Karpas-422 (cell line): ENCODE measurements around the gene HTT. TPM values are rescaled to one million over a fixed set of nuclear protein-coding genes. Genes with fewer than 3 reads are reported as not detected.
A peak's percentile ranks its signal among the peaks of the same experiment; 100 is the strongest.

Experiments
- DNase-seq: peaks from one replicate; pipeline ENCODE4 v3.0.0-alpha.2; 2015
- H2AFZ ChIP-seq: fragments of 200-600 bp; sonication (generic); 2 replicates; pipeline ENCODE4 v1.6.1; 2014; ENCODE audit warnings: antibody characterized with exemption, low read length, mixed read lengths
- H3K27ac ChIP-seq: fragments of 200-600 bp; sonication (generic); 2 replicates; pipeline ENCODE4 v1.5.1; 2014; ENCODE audit warnings: mild to moderate bottlenecking, low read length, moderate library complexity
- H3K27me3 ChIP-seq: fragments of 200-600 bp; sonication (generic); 2 replicates; pipeline ENCODE4 v1.6.1; 2014; ENCODE audit warnings: low read length, mixed read lengths
- H3K36me3 ChIP-seq: fragments of 200-600 bp; sonication (generic); 2 replicates; pipeline ENCODE4 v1.6.1; 2014; ENCODE audit warnings: low read length, mixed read lengths; ENCODE audit not compliant: insufficient read depth
- H3K4me1 ChIP-seq: fragments of 200-600 bp; sonication (generic); 2 replicates; pipeline ENCODE4 v1.6.1; 2014; ENCODE audit warnings: mild to moderate bottlenecking, low read length, mixed read lengths
- H3K4me2 ChIP-seq: fragments of 200-600 bp; sonication (generic); 2 replicates; pipeline ENCODE4 v1.6.1; 2014; ENCODE audit warnings: low read length, low read depth, mild to moderate bottlenecking; ENCODE audit not compliant: poor library complexity, severe bottlenecking
- H3K4me3 ChIP-seq: fragments of 200-600 bp; sonication (generic); 2 replicates; pipeline ENCODE4 v1.5.1; 2014; ENCODE audit warnings: mild to moderate bottlenecking, antibody characterized with exemption, low read length, mixed read lengths
- H3K79me2 ChIP-seq: fragments of 200-600 bp; sonication (generic); 2 replicates; pipeline ENCODE4 v1.6.1; 2014; ENCODE audit warnings: mild to moderate bottlenecking, low read length, mixed read lengths
- H3K9ac ChIP-seq: fragments of 200-600 bp; sonication (generic); 2 replicates; pipeline ENCODE4 v1.6.0; 2014; ENCODE audit warnings: low read length
- H3K9me2 ChIP-seq: fragments of 200-600 bp; sonication (generic), shearing (Covaris generic); replicated peaks from 2 replicates; pipeline ENCODE4 v1.6.0; 2014; ENCODE audit warnings: mild to moderate bottlenecking, low read length, moderate library complexity; ENCODE audit not compliant: insufficient read depth
- H3K9me3 ChIP-seq: fragments of 300-700, 200-600 bp; sonication (generic); 2 replicates; pipeline ENCODE4 v1.6.1; 2014; ENCODE audit warnings: low read length, mixed read lengths
- H4K20me1 ChIP-seq: fragments of 200-600 bp; sonication (generic); 2 replicates; pipeline ENCODE4 v1.6.1; 2014; ENCODE audit warnings: mild to moderate bottlenecking, antibody characterized with exemption, low read length, low read depth; ENCODE audit not compliant: insufficient read depth
- total RNA-seq: library from RNA; depleted of rRNA; stranded (reverse); fragments of >200 nt; shearing (Covaris generic); gene quantifications from 2 replicates; pipeline ENCODE4 v1.2.3, GENCODE V29; 2014; ENCODE audit warnings: low replicate concordance; rRNA removed

The HTT gene
- total RNA-seq: 24.8 and 48.7 TPM in 2 replicates

DNA sequence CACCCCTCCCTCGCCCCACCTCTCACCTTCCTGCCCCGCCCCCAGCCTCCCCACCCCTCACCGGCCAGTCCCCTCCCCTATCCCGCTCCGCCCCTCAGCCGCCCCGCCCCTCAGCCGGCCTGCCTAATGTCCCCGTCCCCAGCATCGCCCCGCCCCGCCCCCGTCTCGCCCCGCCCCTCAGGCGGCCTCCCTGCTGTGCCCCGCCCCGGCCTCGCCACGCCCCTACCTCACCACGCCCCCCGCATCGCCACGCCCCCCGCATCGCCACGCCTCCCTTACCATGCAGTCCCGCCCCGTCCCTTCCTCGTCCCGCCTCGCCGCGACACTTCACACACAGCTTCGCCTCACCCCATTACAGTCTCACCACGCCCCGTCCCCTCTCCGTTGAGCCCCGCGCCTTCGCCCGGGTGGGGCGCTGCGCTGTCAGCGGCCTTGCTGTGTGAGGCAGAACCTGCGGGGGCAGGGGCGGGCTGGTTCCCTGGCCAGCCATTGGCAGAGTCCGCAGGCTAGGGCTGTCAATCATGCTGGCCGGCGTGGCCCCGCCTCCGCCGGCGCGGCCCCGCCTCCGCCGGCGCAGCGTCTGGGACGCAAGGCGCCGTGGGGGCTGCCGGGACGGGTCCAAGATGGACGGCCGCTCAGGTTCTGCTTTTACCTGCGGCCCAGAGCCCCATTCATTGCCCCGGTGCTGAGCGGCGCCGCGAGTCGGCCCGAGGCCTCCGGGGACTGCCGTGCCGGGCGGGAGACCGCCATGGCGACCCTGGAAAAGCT lies at the start of gene HTT, which contains the start of gene HTT-AS:
HTT (plus strand) TSS at position 604 of the 768 bp plus-strand sequence; CDS start at position 749, 145 bp downstream.
HTT-AS (minus strand) TSS at position 461 of the 768 bp plus-strand sequence.
- Histone ChIP-seq H3K4me3 (peak within 1 kb of the TSS; percentile 100), H3K27me3 (no peaks in the 10 kb centered on the region), H3K36me3 (no peaks in the 10 kb centered on the region), H3K27ac (peak within 1 kb of the TSS; percentile 71), H3K9ac (peak within 1 kb of the TSS; percentile 99), H3K9me2 (no peaks in the 10 kb centered on the region), H3K9me3 (no peaks in the 10 kb centered on the region), H3K4me1 (peaks cover 36% of the 10 kb centered on the region), H3K79me2 (peaks cover 44% of the 10 kb centered on the region), H2AFZ (peak within 1 kb of the TSS; percentile 96; the same call in 1 of the 2 replicates), H4K20me1 (peaks cover 11% of the 10 kb centered on the region; the same call in 1 of the 2 replicates), H3K4me2 (peak within 1 kb of the TSS; percentile 96)
- peak; percentile 98 for DNase-seq

DNA sequence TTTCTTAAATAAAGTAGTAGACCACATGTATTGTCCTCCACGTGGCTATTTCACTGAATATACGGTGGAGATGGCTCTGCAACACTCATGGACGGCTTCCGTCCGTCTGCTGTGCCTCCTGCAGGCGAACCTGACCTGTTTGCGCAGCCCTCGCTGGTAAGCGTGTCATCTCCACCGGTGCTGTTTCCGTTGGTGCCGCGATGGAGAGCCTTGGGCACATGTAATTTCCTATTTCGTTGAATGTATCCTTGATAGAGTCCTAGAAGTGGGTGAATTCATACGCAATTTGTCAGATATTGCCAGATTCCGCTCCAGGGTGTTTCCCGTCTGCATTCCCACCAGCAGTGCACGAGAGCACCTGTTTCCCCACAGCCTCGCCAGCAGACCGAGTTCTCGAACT lies 48.6 kb upstream of the HTT start:
- Histone ChIP-seq H3K9ac (no peak overlapping the region), H3K36me3 (no peaks in the 10 kb centered on the region), H3K4me2 (no peak overlapping the region), H4K20me1 (no peaks in the 10 kb centered on the region), H3K4me3 (no peak overlapping the region), H3K79me2 (no peaks in the 10 kb centered on the region), H3K4me1 (no peaks in the 10 kb centered on the region), H3K9me2 (no peaks in the 10 kb centered on the region), H3K9me3 (no peaks in the 10 kb centered on the region), H2AFZ (no peak overlapping the region), H3K27ac (no peak overlapping the region), H3K27me3 (no peaks in the 10 kb centered on the region)
- no peak for DNase-seq

DNA sequence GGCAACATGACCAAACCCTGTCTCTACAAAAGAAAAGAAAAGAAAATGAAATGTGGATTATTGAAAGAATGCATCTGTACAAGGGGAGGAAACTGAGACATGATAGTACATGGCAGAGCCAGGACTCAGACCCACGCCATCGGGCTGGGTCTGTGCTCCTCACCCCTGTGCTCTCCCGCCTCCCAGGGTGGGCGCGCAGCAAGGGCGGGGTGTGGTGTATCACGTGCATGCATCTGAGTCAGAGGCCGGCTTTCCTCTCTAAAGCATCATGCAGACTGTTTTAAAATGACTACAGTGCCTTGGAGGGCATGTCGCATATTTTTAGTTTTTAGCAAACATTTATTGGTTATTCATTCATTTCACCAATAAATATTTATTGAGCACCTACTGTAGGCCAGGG lies 47.9 kb upstream of the HTT start:
- H3K9me2 ChIP-seq: no peaks in the 10 kb centered on the region
- H3K27me3 ChIP-seq: no peaks in the 10 kb centered on the region
- no peaks in the 10 kb centered on the region for H3K4me1 ChIP-seq
- H3K9ac ChIP-seq: no peak overlapping the region
- H3K27ac ChIP-seq: no peak overlapping the region
- no peak for DNase-seq
- no peak overlapping the region for H2AFZ ChIP-seq
- H3K4me2 ChIP-seq: no peak overlapping the region
- H3K79me2 ChIP-seq: no peaks in the 10 kb centered on the region
- H3K36me3 ChIP-seq: no peaks in the 10 kb centered on the region
- no peaks in the 10 kb centered on the region for H4K20me1 ChIP-seq
- no peaks in the 10 kb centered on the region for H3K9me3 ChIP-seq
- H3K4me3 ChIP-seq: no peak overlapping the region

DNA sequence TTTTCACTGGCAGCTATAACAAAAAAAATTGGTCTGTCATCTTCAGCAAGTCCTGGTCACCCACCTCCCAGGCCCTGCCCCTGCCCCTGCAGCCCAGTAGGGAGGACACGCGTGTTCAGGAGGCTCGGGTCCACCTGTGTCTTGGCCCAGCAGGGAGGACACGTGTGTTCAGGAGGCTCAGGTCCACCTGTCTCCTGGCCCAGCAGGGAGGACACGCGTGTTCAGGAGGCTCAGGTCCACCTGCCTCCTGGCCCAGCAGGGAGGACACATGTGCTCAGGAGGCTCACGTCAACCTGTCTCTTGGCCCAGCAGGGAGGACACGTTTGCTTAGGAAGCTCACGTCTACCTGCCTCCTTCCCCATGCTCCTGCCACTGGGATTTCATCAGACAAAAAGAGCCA lies 45.0 kb upstream of the HTT start:
- Histone ChIP-seq H3K27ac (no peak overlapping the region), H2AFZ (no peak overlapping the region), H3K4me2 (no peak overlapping the region), H3K36me3 (no peaks in the 10 kb centered on the region), H3K9me2 (no peaks in the 10 kb centered on the region), H3K4me1 (no peaks in the 10 kb centered on the region), H3K9ac (no peak overlapping the region), H3K27me3 (no peaks in the 10 kb centered on the region), H3K79me2 (no peaks in the 10 kb centered on the region), H3K4me3 (no peak overlapping the region), H3K9me3 (no peaks in the 10 kb centered on the region), H4K20me1 (no peaks in the 10 kb centered on the region)
- DNase-seq: no peak

DNA sequence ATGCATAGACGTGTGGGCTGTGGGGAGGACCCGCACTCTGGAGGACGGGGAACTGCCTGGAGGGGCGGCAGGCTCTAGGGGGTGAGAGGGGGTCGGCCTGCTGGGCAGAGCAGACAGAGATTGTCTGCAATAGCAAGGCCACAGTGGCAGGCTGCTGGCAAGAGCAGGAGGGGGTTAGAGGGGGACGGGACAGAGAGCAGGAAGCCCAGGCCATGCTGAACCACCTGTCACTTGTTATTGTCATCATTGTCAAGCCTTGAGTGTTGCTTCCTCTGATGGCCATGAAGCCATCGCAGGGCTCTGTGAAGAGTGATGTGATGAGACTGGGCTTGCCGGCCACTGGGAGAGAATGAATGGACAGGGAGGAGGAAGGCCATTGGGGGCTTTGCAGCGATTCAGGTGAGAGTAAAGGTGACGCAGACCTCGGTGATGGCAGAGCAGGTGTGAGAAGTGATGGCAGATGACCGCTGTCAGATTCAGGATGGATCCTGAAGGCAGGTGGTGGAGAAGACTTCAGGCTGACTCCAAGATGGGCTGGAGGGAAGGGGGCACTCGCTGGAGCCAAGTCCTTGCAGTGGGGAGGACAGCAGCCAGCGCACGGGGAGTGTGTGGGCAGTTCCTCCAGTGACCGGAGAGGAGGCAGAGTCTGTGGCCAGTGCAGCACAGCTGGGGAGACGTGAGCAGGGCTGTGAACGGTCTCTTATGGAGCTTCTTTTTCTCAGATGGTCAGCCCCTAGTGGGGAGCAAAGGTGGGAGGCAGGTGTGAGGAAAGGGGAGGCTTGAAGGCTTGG lies 43.7 kb upstream of the HTT start:
- H3K4me2 ChIP-seq: no peak overlapping the region
- no peaks in the 10 kb centered on the region for H4K20me1 ChIP-seq
- H3K9ac ChIP-seq: no peak overlapping the region
- H3K9me2 ChIP-seq: no peaks in the 10 kb centered on the region
- no peaks in the 10 kb centered on the region for H3K4me1 ChIP-seq
- H2AFZ ChIP-seq: no peak overlapping the region
- no peak overlapping the region for H3K27ac ChIP-seq
- H3K79me2 ChIP-seq: no peaks in the 10 kb centered on the region
- DNase-seq: no peak
- no peak overlapping the region for H3K4me3 ChIP-seq
- no peaks in the 10 kb centered on the region for H3K27me3 ChIP-seq
- H3K9me3 ChIP-seq: no peaks in the 10 kb centered on the region
- no peaks in the 10 kb centered on the region for H3K36me3 ChIP-seq

DNA sequence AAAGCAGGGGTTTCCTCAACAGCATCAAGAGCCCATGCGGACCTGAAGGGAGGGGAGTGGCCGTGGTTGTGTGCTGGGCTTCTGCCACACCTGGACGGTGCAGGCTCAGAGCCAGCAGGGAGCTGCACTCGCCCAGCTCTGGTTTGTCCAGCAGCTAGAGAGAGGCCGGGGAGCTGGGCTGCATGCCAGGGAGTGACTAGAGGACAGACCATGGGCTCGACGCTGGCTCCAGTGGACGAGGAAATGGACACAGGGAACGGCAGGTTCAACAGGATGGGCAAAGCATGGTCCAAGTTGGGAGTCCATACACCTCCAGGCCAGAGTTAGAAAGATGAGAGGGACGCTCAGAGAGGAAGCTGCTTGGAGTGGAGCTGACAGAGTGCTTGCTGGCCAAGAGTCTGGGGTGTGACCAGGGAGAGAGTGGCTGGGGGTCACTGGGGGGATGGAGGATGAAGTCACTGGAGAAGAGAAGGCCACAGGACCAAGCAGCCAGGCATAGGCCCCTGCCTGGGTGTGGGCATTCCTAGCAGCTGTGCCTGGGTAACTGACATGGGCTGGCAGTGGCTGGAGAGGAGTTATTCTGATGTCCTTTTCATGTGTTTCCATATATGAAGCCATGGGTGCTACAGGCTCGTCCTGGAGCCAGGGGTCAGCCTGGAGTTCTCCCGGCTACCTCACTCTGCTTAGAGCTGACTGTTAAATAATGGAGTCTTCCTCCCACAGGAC lies 43.0 kb upstream of the HTT start:
- no peaks in the 10 kb centered on the region for H3K79me2 ChIP-seq
- no peak for DNase-seq
- no peak overlapping the region for H3K9ac ChIP-seq
- H3K36me3 ChIP-seq: no peaks in the 10 kb centered on the region
- no peak overlapping the region for H2AFZ ChIP-seq
- no peak overlapping the region for H3K4me2 ChIP-seq
- no peaks in the 10 kb centered on the region for H3K9me2 ChIP-seq
- H3K9me3 ChIP-seq: no peaks in the 10 kb centered on the region
- H3K4me3 ChIP-seq: no peak overlapping the region
- no peaks in the 10 kb centered on the region for H3K4me1 ChIP-seq
- H3K27me3 ChIP-seq: no peaks in the 10 kb centered on the region
- no peak overlapping the region for H3K27ac ChIP-seq
- no peaks in the 10 kb centered on the region for H4K20me1 ChIP-seq

DNA sequence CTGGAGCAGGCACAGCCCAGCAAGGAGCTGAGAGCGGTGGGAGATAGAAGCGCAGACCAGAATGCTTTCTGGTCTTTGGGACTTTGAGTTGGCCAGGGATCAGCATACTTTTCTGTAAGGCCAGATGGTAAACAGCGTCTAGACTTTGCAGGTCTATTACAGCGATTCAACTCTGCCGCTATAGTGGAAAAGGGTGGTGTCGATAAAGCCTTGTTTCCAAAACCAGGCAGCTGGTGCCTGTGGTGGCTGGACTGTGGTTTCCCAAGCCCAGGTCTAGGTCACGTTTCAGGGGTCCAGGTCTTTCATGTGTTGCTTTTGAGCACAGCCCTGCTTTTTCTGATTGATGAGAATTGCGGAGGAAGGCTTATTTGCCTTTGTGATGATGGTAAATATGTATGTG lies 40.2 kb upstream of the HTT start:
- Histone ChIP-seq H4K20me1 (no peaks in the 10 kb centered on the region), H3K79me2 (no peaks in the 10 kb centered on the region), H3K4me3 (no peak overlapping the region), H3K36me3 (no peaks in the 10 kb centered on the region), H3K27me3 (no peaks in the 10 kb centered on the region), H3K4me2 (no peak overlapping the region), H3K9me2 (no peaks in the 10 kb centered on the region), H3K9me3 (no peaks in the 10 kb centered on the region), H3K9ac (no peak overlapping the region), H2AFZ (no peak overlapping the region), H3K27ac (no peak overlapping the region), H3K4me1 (peaks cover 2% of the 10 kb centered on the region; the same call in 1 of the 2 replicates)
- no peak for DNase-seq

DNA sequence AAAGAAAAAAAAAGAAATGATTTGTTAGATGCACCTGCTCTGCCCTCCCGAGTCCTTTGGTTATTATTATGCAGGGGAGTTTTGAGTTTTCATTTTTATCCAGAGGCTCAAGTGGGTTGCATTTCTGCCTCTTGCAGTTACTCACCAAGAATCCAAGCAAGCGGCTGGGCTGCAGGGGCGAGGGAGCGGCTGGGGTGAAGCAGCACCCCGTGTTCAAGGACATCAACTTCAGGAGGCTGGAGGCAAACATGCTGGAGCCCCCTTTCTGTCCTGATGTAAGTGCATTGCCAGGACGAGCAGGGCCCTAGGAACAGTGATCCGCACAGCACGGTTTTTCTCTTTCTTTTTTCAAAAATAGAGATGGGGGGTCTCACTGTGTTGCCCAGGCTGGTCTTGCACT lies 39.2 kb upstream of the HTT start:
- Histone ChIP-seq H3K9ac (no peak overlapping the region), H3K27ac (no peak overlapping the region), H3K27me3 (no peaks in the 10 kb centered on the region), H3K9me2 (no peaks in the 10 kb centered on the region), H3K9me3 (no peaks in the 10 kb centered on the region), H4K20me1 (no peaks in the 10 kb centered on the region), H3K4me3 (no peak overlapping the region), H3K4me1 (peaks cover 2% of the 10 kb centered on the region; the same call in 1 of the 2 replicates), H3K4me2 (no peak overlapping the region), H3K36me3 (no peaks in the 10 kb centered on the region), H3K79me2 (no peaks in the 10 kb centered on the region), H2AFZ (no peak overlapping the region)
- no peak for DNase-seq
